HG03460 (cell line): ENCODE measurements around the gene RIC1.
"Not testable (repeated sequence)": the region's sequence is repeated elsewhere in the genome, so short reads cannot be mapped to it uniquely, and the experiment has no call there.

Experiments used
- ATAC-seq: cut with Tn5 transposase; IDR thresholded peaks from one replicate; pipeline ENCODE4 v1.9.1; 2021; ENCODE audit not compliant: unreplicated experiment

The RIC1 gene

GRCh38 chr9:5620494-5620893, 8.4 kb upstream of the RIC1 start:
- no peak for ATAC-seq

- no peak for ATAC-seq
Measured at GRCh38 chr9:5621327-5621726, 7.6 kb upstream of the RIC1 start.

- no peak for ATAC-seq
Measured at GRCh38 chr9:5622016-5622415, 6.9 kb upstream of the RIC1 start.

- no peak for ATAC-seq
Measured at GRCh38 chr9:5624655-5625054, 4.3 kb upstream of the RIC1 start.

- peak; percentile 46 for ATAC-seq
Measured at GRCh38 chr9:5626727-5627634, 1.9 kb upstream of the RIC1 start.

- not testable (repeated sequence) for ATAC-seq
Measured at GRCh38 chr9:5627686-5628085, 1.2 kb upstream of the RIC1 start.

- no peak for ATAC-seq
Measured at GRCh38 chr9:5628183-5628529, 751 bp upstream of the RIC1 start.

GRCh38 chr9:5629312-5630080, 589 bp downstream of the RIC1 start:
- peak; percentile 5 for ATAC-seq

GRCh38 chr9:5630081-5630507, 1.2 kb downstream of the RIC1 start:
- ATAC-seq, result no peak

GRCh38 chr9:5631026-5631425, 2.1 kb downstream of the RIC1 start:
- no peak for ATAC-seq

GRCh38 chr9:5632540-5632939, 3.6 kb downstream of the RIC1 start:
- ATAC-seq, result no peak

GRCh38 chr9:5633243-5633642, 4.3 kb downstream of the RIC1 start:
- no peak for ATAC-seq

GRCh38 chr9:5635390-5635789, 6.5 kb downstream of the RIC1 start:
- ATAC-seq, result no peak

- ATAC-seq, result no peak
Measured at GRCh38 chr9:5639816-5640215, 10.9 kb downstream of the RIC1 start.

- no peak for ATAC-seq
Measured at GRCh38 chr9:5642170-5642569, 13.3 kb downstream of the RIC1 start.

GRCh38 chr9:5643005-5643624, 14.2 kb downstream of the RIC1 start:
- ATAC-seq, result no peak

- no peak for ATAC-seq
Measured at GRCh38 chr9:5644501-5644900, 15.6 kb downstream of the RIC1 start.

GRCh38 chr9:5646116-5646515, 17.2 kb downstream of the RIC1 start:
- no peak for ATAC-seq

GRCh38 chr9:5650356-5651105, 21.6 kb downstream of the RIC1 start:
- no peak for ATAC-seq

- no peak for ATAC-seq
Measured at GRCh38 chr9:5651246-5651645, 22.3 kb downstream of the RIC1 start.

- no peak for ATAC-seq
Measured at GRCh38 chr9:5652821-5653220, 23.9 kb downstream of the RIC1 start.
